ENCODE data around the gene CGB8.

CGB8 gene

GRCh38 chr19:49010453-49010852 lies 38.5 kb downstream of the CGB8 start:
- no peak for DNase-seq

- DNase-seq = no peak
These were observed 39.1 kb downstream of the CGB8 start for GRCh38 chr19:49009828-49010227.

GRCh38 chr19:49006905-49007304 lies 42.0 kb downstream of the CGB8 start:
- DNase-seq = no peak

GRCh38 chr19:49004964-49005614 lies 43.8 kb downstream of the CGB8 start:
- DNase-seq = no peak

GRCh38 chr19:49004133-49004532 lies 44.8 kb downstream of the CGB8 start:
- DNase-seq = no peak

GRCh38 chr19:48999481-49000325 lies 49.2 kb downstream of the CGB8 start:
- peak in 9 of 51 donors; percentile 4 to 29 (median 11) for DNase-seq

- DNase-seq = no peak
These were observed 50.9 kb downstream of the CGB8 start for GRCh38 chr19:48997972-48998371.
